Measurements from ENCODE around the gene HOXB5. TPM values are rescaled to one million over a fixed set of nuclear protein-coding genes. Genes with fewer than 3 reads are reported as not detected.

Gene HOXB5
- total RNA-seq, 1 donor from 2014 or later = not detected

DNA sequence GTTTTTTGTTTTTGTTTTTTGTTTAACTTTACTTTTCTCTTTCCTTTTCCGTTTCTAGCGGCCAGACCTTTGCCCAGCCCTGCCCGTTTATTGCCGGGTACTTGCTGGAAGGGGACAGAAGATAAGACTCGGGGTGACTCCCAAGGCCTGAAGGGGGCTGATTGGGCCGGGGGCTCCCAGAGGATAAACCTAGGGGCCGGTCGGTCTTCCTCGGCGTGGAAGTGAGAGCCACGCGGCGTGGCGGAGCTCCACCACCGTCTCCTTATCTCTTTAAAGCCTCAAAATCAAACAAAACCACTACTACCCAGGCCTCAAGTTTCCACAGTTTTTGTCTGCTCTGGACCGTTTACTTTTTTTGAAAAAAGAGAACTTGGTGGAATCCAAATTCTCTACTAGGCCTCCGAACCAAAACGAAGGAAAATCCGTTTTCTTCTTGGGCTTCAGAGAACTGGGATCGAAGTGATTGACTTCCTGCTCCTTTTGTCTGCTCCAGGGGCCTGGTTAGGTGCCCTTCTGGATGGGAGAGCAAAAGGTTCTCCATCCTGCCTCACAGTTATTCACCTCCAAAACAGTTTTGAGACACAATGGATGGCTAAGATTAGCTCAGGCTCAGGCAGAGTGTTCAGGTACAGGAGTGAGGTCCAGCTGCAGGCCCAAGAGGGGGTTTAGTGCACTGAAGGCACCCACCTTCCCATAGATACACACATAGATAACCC, 41.1 kb upstream of the HOXB5 start:
- H3K9me3 Mint-ChIP-seq (ENCODE audit: unreplicated experiment) = peaks cover 12% of the 10 kb centered on the region
- H3K36me3 Mint-ChIP-seq (ENCODE audit: low read depth, unreplicated experiment) = peaks cover 10% of the 10 kb centered on the region
- Histone ChIP-seq H3K27ac (ENCODE audit: low read depth, low read length) (no peak overlapping the region), H3K4me3 (ENCODE audit: insufficient read depth, low read depth, low read length) (no peak overlapping the region), H3K9me3 (ENCODE audit: insufficient read depth, low read depth, low read length) (peaks cover 9% of the 10 kb centered on the region), H3K4me1 (ENCODE audit: insufficient read depth, low read length) (peaks cover 3% of the 10 kb centered on the region), H4K20me1 (ENCODE audit: insufficient read depth, low read length) (peaks cover 6% of the 10 kb centered on the region), H2AFZ (ENCODE audit: low read depth, low read length) (no peak overlapping the region), H3K27me3 (ENCODE audit: insufficient read depth, low read length) (peaks cover 99% of the 10 kb centered on the region), H3K9ac (ENCODE audit: low read length) (no peak overlapping the region), H3K79me2 (ENCODE audit: insufficient read depth, low read length) (no peaks in the 10 kb centered on the region), H3K36me3 (ENCODE audit: insufficient read depth, low read length) (no peaks in the 10 kb centered on the region), H3K4me2 (ENCODE audit: low read length) (no peak overlapping the region)
- TF ChIP-seq, protein P1, sequence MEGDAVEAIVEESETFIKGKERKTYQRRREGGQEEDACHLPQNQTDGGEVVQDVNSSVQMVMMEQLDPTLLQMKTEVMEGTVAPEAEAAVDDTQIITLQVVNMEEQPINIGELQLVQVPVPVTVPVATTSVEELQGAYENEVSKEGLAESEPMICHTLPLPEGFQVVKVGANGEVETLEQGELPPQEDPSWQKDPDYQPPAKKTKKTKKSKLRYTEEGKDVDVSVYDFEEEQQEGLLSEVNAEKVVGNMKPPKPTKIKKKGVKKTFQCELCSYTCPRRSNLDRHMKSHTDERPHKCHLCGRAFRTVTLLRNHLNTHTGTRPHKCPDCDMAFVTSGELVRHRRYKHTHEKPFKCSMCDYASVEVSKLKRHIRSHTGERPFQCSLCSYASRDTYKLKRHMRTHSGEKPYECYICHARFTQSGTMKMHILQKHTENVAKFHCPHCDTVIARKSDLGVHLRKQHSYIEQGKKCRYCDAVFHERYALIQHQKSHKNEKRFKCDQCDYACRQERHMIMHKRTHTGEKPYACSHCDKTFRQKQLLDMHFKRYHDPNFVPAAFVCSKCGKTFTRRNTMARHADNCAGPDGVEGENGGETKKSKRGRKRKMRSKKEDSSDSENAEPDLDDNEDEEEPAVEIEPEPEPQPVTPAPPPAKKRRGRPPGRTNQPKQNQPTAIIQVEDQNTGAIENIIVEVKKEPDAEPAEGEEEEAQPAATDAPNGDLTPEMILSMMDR (IDR thresholded peaks at IDR 0.05; ENCODE audit: insufficient read depth, low read depth, low read length) = no peak
- no peak for TF ChIP-seq EZH2 (IDR thresholded peaks at IDR 0.05; ENCODE audit: insufficient read depth, low read length)
- no peak overlapping the region for H3K4me3 Mint-ChIP-seq (ENCODE audit: unreplicated experiment)
- DNase-seq (ENCODE audit: low read depth) (no peak), FAIRE-seq (no peak)
- peak overlapping the region; percentile 26 for H3K27ac Mint-ChIP-seq (ENCODE audit: unreplicated experiment)
- H3K27me3 Mint-ChIP-seq (ENCODE audit: low read depth, unreplicated experiment) = peaks cover 96% of the 10 kb centered on the region
- H3K4me1 Mint-ChIP-seq (ENCODE audit: low read depth, unreplicated experiment) = peaks cover 5% of the 10 kb centered on the region

DNA sequence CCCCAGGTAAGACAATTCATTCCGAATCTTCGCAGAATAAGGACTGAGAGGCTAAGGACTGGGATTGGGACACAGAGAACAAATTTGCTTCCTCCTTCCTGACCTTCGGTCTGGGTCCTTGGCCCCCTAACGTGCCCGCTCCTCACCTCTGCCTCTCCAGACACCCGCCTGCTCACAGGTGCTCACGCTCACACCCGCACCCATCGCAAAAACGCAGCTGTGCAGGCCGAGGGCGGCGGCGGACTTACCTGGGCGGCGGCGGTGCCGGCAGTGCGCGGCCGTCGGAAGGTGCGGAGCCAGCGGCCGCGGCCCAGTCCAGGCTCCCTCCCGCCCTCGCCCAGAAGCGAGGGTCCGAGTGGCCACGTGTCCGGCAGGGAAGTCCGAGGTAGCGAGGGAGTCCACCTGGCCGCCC, 39.7 kb upstream of the HOXB5 start:
- Histone ChIP-seq H3K27ac (ENCODE audit: low read depth, low read length) (no peak overlapping the region), H3K79me2 (ENCODE audit: insufficient read depth, low read length) (no peaks in the 10 kb centered on the region), H3K36me3 (ENCODE audit: insufficient read depth, low read length) (no peaks in the 10 kb centered on the region), H3K27me3 (ENCODE audit: insufficient read depth, low read length) (peaks cover 99% of the 10 kb centered on the region), H3K9ac (ENCODE audit: low read length) (no peak overlapping the region), H3K4me1 (ENCODE audit: insufficient read depth, low read length) (peaks cover 3% of the 10 kb centered on the region), H3K4me3 (ENCODE audit: insufficient read depth, low read depth, low read length) (no peak overlapping the region), H3K4me2 (ENCODE audit: low read length) (no peak overlapping the region), H2AFZ (ENCODE audit: low read depth, low read length) (no peak overlapping the region), H4K20me1 (ENCODE audit: insufficient read depth, low read length) (peaks cover 6% of the 10 kb centered on the region), H3K9me3 (ENCODE audit: insufficient read depth, low read depth, low read length) (peaks cover 9% of the 10 kb centered on the region)
- peaks cover 5% of the 10 kb centered on the region for H3K4me1 Mint-ChIP-seq (ENCODE audit: low read depth, unreplicated experiment)
- no peak overlapping the region for H3K27ac Mint-ChIP-seq (ENCODE audit: unreplicated experiment)
- peaks cover 12% of the 10 kb centered on the region for H3K9me3 Mint-ChIP-seq (ENCODE audit: unreplicated experiment)
- DNase-seq (ENCODE audit: low read depth) (no peak), FAIRE-seq (no peak)
- no peak overlapping the region for H3K4me3 Mint-ChIP-seq (ENCODE audit: unreplicated experiment)
- TF ChIP-seq, protein P1 (IDR thresholded peaks at IDR 0.05; ENCODE audit: insufficient read depth, low read depth, low read length) = no peak
- peak; percentile 95 for TF ChIP-seq EZH2 (IDR thresholded peaks at IDR 0.05; ENCODE audit: insufficient read depth, low read length)
- H3K27me3 Mint-ChIP-seq (ENCODE audit: low read depth, unreplicated experiment) = peaks cover 95% of the 10 kb centered on the region
- peaks cover 10% of the 10 kb centered on the region for H3K36me3 Mint-ChIP-seq (ENCODE audit: low read depth, unreplicated experiment)
